Activated CD4-positive, alpha-beta T cell treated with anti-CD3 and anti-CD28 coated beads, Interleukin-2, amount 50 U/mL, for 24 hours (primary cell): ENCODE results near the gene CD276.

Experiments used
- DNase-seq, 2 donors: peaks; one replicate each; pipeline ENCODE4 v3.0.0-alpha.2; 2020; ENCODE audit warnings: low read depth in 1 of 2, low spot score in 1 of 2

Gene CD276

GRCh38 chr15:73746883-73747282 is 62.7 kb downstream of the CD276 start:
- no peak for DNase-seq

- no peak for DNase-seq
These were observed 63.8 kb downstream of the CD276 start for GRCh38 chr15:73747847-73748590.

- DNase-seq: no peak
These were observed 64.5 kb downstream of the CD276 start for GRCh38 chr15:73748730-73749129.

GRCh38 chr15:73749533-73749932 is 65.3 kb downstream of the CD276 start:
- no peak for DNase-seq

- DNase-seq: no peak
These were observed 65.8 kb downstream of the CD276 start for GRCh38 chr15:73749971-73750370.

- no peak for DNase-seq
These were observed 66.3 kb downstream of the CD276 start for GRCh38 chr15:73750438-73750837.

- no peak for DNase-seq
These were observed 66.8 kb downstream of the CD276 start for GRCh38 chr15:73750951-73751350.

- DNase-seq: no peak
These were observed 67.3 kb downstream of the CD276 start for GRCh38 chr15:73751511-73751898.

GRCh38 chr15:73751899-73752805 is 68.0 kb downstream of the CD276 start:
- DNase-seq: no peak

- no peak for DNase-seq
These were observed 68.6 kb downstream of the CD276 start for GRCh38 chr15:73752806-73753193.

GRCh38 chr15:73753250-73754130 is 69.3 kb downstream of the CD276 start, which contains the start of gene INSYN1:
Gene INSYN1 (minus strand): TSS chr15:73753351. CDS start chr15:73751130, 2,221 bp downstream.
- no peak for DNase-seq

GRCh38 chr15:73754461-73754860 is 70.3 kb downstream of the CD276 start:
- DNase-seq: no peak

GRCh38 chr15:73755481-73755880 is 71.3 kb downstream of the CD276 start:
- DNase-seq: no peak

- no peak for DNase-seq
These were observed 71.8 kb downstream of the CD276 start for GRCh38 chr15:73755946-73756345.

GRCh38 chr15:73756390-73756789 is 72.2 kb downstream of the CD276 start:
- no peak for DNase-seq

- DNase-seq: no peak
These were observed 72.8 kb downstream of the CD276 start for GRCh38 chr15:73756947-73757513.

- no peak for DNase-seq
These were observed 73.4 kb downstream of the CD276 start for GRCh38 chr15:73757571-73757970.

GRCh38 chr15:73758461-73758860 is 74.3 kb downstream of the CD276 start:
- no peak for DNase-seq

GRCh38 chr15:73760330-73761329 is 76.4 kb downstream of the CD276 start:
- DNase-seq: no peak

GRCh38 chr15:73763931-73764330 is 79.7 kb downstream of the CD276 start:
- DNase-seq: no peak
